GM11168 (cell line): ENCODE data around the gene CLIP2.

ENCODE experiments used
- in situ Hi-C: fragments of 300-500 bp; cut with MboI; formaldehyde crosslinking; loops from one replicate; pipeline ENCODE4 v1.12.0; 2022; ENCODE audit warnings: low sequenced_read_pairs; ENCODE audit not compliant: unreplicated experiment

CLIP2 gene

DNA sequence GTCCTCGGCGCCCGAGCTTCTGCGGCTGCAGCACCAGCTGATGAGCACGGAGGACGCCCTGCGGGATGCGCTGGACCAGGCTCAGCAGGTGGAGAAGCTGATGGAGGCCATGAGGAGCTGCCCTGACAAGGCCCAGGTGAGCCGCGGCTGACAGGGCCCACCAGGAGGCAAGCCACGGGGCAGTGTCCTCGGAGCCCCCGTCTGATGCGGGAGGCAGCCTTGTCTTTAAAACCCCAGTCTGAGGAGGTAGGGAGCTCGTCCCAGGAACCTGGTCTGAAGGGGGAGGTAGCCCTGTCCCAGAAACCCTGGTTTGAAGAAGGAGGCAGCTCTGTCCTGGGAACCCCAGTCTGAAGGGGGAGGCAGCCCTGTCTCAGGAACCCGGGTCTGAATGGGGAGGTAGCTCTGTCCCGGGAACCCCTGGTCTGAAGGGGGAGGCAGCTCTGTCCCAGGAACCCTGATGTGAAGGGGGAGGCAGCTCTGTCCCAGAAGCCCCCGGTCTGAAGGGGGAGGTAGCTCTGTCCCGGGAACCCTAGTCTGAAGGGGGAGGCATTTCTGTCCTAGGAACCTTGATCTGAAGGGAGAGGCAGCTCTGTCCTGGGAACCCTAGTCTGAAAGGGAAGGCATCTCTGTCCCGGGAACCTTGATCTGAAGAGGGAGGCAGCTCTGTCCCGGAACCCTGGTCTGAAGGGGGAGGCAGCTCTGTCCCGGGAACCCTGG is 111.4 kb downstream of the CLIP2 start:
- in situ Hi-C loops, result loop anchor here (10.0 to 25.0 kb wide), 3 partner anchors 196 to 462 kb away; partner anchors contain the start of gene GTF2IRD2

DNA sequence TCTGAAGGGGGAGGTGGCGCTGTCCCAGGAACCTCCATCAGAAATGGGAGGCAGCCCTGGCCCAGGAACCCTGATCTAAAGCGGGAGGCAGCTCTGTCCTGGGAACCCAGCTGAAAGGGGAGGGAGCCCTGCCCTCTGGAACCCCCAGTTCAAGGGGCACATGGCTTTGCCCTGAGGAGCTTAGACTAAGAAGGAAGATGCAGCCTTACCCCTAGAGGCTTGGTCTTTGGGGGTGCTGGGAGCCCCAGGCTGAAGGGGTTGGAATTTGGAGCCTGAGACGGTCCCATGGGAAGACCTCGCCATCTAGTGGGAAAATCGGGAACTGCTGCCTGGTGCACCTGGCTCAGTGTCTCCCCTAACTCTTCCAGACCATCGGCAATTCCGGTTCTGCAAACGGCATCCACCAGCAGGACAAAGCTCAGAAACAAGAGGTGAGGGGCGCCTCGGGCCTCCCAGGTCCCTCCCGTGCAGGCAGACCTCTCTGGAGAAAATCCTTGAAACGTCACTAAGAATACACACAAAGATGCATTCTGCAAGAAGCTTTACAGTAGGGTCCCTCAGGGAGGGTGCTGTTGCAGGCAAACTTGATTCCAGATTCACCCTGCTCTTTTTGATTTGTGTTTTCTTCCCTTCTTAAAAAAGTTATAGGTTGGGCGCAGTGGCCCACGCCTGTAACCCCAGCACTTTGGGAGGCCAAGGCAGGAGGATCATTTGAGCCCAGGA is 112.1 kb downstream of the CLIP2 start:
- in situ Hi-C loops, result loop anchor here (10.0 to 25.0 kb wide), 3 partner anchors 196 to 461 kb away; partner anchors contain the start of gene GTF2IRD2

- in situ Hi-C loops, result loop anchor here (10.0 to 25.0 kb wide), 3 partner anchors 198 to 460 kb away; partner anchors contain the start of gene GTF2IRD2
Observed at GRCh38 chr7:74402668-74403067, 113.5 kb downstream of the CLIP2 start.

DNA sequence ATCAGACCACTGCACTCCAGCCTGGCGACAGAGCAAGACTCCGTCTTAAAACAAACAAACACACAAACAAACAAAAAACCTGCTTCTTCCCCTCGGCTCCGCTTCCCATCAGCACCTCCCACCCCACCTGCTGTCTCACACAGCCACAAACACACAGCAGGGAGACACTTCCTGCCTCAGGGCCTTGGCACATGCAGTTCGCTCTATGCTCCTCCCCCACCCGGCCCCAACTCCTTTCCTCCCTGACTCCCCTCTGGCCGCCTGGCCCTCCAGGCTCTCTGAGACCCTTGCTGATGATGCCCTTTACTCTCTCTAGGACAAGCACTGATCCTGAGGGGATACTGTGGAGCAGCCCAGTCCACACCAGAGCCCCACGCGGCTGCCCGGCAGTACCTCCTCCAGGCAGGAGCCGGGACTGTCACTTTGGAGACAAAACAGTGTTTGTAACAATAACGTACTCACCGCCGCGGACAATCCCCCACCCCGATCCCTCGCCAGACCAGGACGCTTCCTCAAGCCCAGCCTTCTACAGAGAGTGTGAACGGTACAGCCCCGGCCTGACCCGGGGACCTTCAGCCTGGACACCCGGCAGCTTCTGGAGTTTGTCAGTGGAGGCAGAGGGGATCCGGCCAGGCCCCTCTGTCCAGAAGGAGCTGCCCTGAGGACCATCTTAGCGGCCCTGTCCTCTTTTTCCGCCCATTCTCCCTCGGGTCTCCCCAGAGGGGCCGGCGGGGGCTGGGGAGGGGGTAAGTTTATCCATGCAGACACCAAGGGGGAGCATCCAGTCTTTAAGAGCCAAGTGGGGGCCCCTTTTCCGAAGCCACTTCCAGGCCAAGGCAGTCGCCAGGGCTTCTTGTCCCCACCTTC is 114.5 kb downstream of the CLIP2 start:
- in situ Hi-C loops, result loop anchor here (10.0 to 25.0 kb wide), 3 partner anchors 199 to 459 kb away; partner anchors contain the start of gene GTF2IRD2

GRCh38 chr7:74404388-74404700 is 115.1 kb downstream of the CLIP2 start:
- in situ Hi-C loops, result loop anchor here (10.0 to 25.0 kb wide), 3 partner anchors 200 to 458 kb away; partner anchors contain the start of gene GTF2IRD2

DNA sequence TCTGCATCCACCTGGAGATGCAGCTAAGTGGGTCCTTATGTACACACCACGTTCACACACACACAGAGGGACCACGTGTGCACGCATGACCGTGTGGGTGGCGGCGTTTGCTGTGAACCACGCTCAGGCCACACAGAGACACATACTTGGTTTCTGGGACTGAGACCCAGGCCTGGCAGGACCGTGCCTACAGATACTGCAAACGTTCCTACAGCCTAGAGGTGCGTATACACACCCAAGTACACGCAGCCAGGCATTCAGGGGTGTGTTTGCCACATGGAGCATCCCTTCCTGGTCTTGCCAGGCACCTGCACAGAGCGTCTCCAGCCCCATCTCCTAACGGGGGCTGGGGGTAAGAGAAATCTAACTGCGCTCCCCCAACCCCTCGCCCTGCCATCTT is 115.5 kb downstream of the CLIP2 start:
- in situ Hi-C loops, result loop anchor here (10.0 to 25.0 kb wide), 3 partner anchors 200 to 458 kb away; partner anchors contain the start of gene GTF2IRD2

GRCh38 chr7:74405191-74405898 is 116.1 kb downstream of the CLIP2 start:
- in situ Hi-C loops, result loop anchor here (10.0 to 25.0 kb wide), 3 partner anchors 201 to 457 kb away; partner anchors contain the start of gene GTF2IRD2

GRCh38 chr7:74405899-74406512 is 116.8 kb downstream of the CLIP2 start:
- in situ Hi-C loops, result loop anchor here (10.0 to 25.0 kb wide), 3 partner anchors 201 to 456 kb away; partner anchors contain the start of gene GTF2IRD2

DNA sequence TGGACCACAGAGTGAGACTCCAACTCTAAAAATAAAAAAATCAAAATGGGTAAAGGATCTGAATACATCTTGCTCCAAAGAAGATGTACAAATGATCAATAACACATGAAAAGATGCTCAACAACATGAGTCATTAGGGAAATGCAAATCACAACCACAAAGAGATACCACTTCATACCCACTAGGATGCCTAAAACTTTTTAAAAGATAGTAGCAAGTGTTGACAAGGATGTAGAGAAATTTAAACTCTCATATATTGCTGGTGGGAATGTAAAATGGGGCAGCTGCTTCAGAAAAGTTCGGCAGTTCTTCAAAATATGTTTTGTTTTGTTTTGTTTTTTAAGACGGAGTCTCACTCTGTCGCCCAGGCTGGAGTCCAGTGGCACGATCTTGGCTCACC is 118.8 kb downstream of the CLIP2 start:
- in situ Hi-C loops, result loop anchor here (10.0 to 25.0 kb wide), 3 partner anchors 203 to 454 kb away; partner anchors contain the start of gene GTF2IRD2

DNA sequence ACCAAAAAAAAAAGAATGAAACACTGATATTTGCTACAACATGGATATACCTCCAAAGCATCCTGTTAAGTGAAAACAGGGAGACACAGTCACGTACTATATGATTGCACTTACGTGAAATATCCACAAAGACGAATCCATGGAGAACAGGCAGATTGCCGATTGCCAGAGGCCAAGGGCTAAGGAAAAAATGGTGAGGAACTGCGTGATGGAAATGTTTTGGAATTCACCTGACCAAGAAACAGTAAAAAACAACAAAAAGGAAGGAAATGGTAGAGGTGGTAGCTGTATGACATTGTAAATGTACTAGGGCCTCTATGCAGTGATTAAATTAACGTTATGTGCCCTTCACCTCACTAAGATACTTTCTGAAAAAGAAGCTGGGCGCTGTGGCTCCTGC is 120.4 kb downstream of the CLIP2 start:
- in situ Hi-C loops, result loop anchor here (10.0 to 25.0 kb wide), 3 partner anchors 205 to 453 kb away; partner anchors contain the start of gene GTF2IRD2

GRCh38 chr7:74410772-74411171 is 121.6 kb downstream of the CLIP2 start:
- in situ Hi-C loops, result loop anchor here (25.0 kb wide), 1 partner anchor 452 kb away; the partner anchor contains the start of gene GTF2IRD2

GRCh38 chr7:74411571-74411970 is 122.4 kb downstream of the CLIP2 start:
- in situ Hi-C loops, result loop anchor here (25.0 kb wide), 1 partner anchor 451 kb away; the partner anchor contains the start of gene GTF2IRD2

DNA sequence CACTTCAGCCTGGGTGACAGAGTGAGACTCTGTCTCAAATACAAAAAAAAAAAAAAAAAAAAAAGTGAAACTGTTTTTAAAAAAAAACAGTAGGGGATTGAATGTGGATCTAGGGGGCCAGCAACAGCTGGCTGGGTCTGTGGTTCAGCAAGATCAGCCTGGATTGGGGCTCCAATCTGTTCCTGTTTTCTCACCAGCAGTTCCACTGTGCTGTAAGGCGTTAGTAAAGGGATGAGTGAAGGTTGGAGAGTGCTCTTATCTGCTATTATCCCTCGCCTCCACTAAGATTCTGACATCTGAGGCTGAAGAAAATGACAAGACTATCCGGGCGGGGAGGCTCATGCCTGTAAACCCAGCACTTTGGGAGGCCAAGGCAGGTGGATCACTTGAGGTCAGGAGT is 122.8 kb downstream of the CLIP2 start:
- in situ Hi-C loops, result loop anchor here (25.0 kb wide), 1 partner anchor 450 kb away; the partner anchor contains the start of gene GTF2IRD2

- in situ Hi-C loops, result loop anchor here (25.0 kb wide), 1 partner anchor 450 kb away; the partner anchor contains the start of gene GTF2IRD2
Observed at GRCh38 chr7:74412603-74413002, 123.4 kb downstream of the CLIP2 start.

GRCh38 chr7:74414595-74415333 is 125.6 kb downstream of the CLIP2 start:
- in situ Hi-C loops, result loop anchor here (25.0 kb wide), 1 partner anchor 448 kb away; the partner anchor contains the start of gene GTF2IRD2

- in situ Hi-C loops, result loop anchor here (25.0 kb wide), 1 partner anchor 445 kb away; the partner anchor contains the start of gene GTF2IRD2
Observed at GRCh38 chr7:74417419-74417971, 128.3 kb downstream of the CLIP2 start.

- in situ Hi-C loops, result loop anchor here (25.0 kb wide), 1 partner anchor 444 kb away; the partner anchor contains the start of gene GTF2IRD2
Observed at GRCh38 chr7:74418076-74418475, 128.9 kb downstream of the CLIP2 start.
